Keratinocyte (primary cell): ENCODE results near the gene AIFM3. TPM values are rescaled to one million over a fixed set of nuclear protein-coding genes. Genes with fewer than 3 reads are reported as not detected.

ENCODE experiments used
- DNase-seq: peaks from one replicate; pipeline ENCODE4 v3.0.0-alpha.2; 2011; ENCODE audit warnings: low read depth, missing footprints, low spot score
- FAIRE-seq: peaks from 2 replicates; lab custom pipeline; 2011; peaks lifted over from hg19 to GRCh38; lab: Jason Lieb, UNC
- H2AFZ ChIP-seq: 2 replicates; pipeline ENCODE4 v1.6.0; 2012; ENCODE audit warnings: low read length, control low read depth, inconsistent platforms; ENCODE audit not compliant: control insufficient read depth
- H3K27ac ChIP-seq: 2 replicates; pipeline ENCODE4 v1.5.1; 2011; ENCODE audit warnings: low read length; ENCODE audit not compliant: control insufficient read depth, insufficient read depth
- H3K27me3 ChIP-seq: 3 replicates; pipeline ENCODE4 v1.6.0; 2011; ENCODE audit warnings: low read length; ENCODE audit not compliant: control insufficient read depth, insufficient read depth; ENCODE audit errors: extremely low read depth
- H3K36me3 ChIP-seq, 2 experiments: 2 replicates in 1 of 2; 3 replicates in 1 of 2; pipeline ENCODE4 v1.5.1; 2011; ENCODE audit warnings: low read length in 2 of 2, mild to moderate bottlenecking in 1 of 2; ENCODE audit not compliant: control insufficient read depth in 2 of 2, insufficient read depth in 2 of 2; ENCODE audit errors: extremely low read depth in 1 of 2
- H3K4me1 ChIP-seq: 3 replicates; pipeline ENCODE4 v1.5.1; 2011; ENCODE audit warnings: low read length; ENCODE audit not compliant: control insufficient read depth, insufficient read depth; ENCODE audit errors: extremely low read depth
- H3K4me2 ChIP-seq: 3 replicates; pipeline ENCODE4 v1.6.0; 2011; ENCODE audit warnings: low read depth, low read length; ENCODE audit not compliant: control insufficient read depth, insufficient read depth; ENCODE audit errors: extremely low read depth
- H3K4me3 ChIP-seq, 3 experiments: fragments of 200-600 bp in 1 of 3; sonication (generic) in 1 of 3; 2 replicates in 2 of 3; 3 replicates in 1 of 3; pipeline ENCODE4 v1.5.1; 2011 to 2016; ENCODE audit warnings: low read length in 3 of 3, mild to moderate bottlenecking in 3 of 3, control low read depth in 2 of 3, inconsistent platforms in 1 of 3, low read depth in 1 of 3, mixed read lengths in 1 of 3, mixed run types in 1 of 3, moderate library complexity in 1 of 3; ENCODE audit not compliant: control insufficient read depth in 2 of 3, insufficient read depth in 2 of 3; ENCODE audit errors: extremely low read depth in 1 of 3
- H3K79me2 ChIP-seq: 2 replicates; pipeline ENCODE4 v1.6.0; 2012; ENCODE audit warnings: low read length; ENCODE audit not compliant: control insufficient read depth, insufficient read depth
- H3K9ac ChIP-seq: 3 replicates; pipeline ENCODE4 v1.6.0; 2011; ENCODE audit warnings: low read length; ENCODE audit not compliant: control insufficient read depth, insufficient read depth; ENCODE audit errors: extremely low read depth
- H3K9me1 ChIP-seq: 3 replicates; pipeline ENCODE4 v1.6.0; 2011; ENCODE audit warnings: low read length; ENCODE audit not compliant: control insufficient read depth, insufficient read depth; ENCODE audit errors: extremely low read depth
- H3K9me3 ChIP-seq: 2 replicates; pipeline ENCODE4 v1.5.1; 2012; ENCODE audit warnings: low read depth, low read length; ENCODE audit not compliant: control insufficient read depth
- H4K20me1 ChIP-seq: 3 replicates; pipeline ENCODE4 v1.6.0; 2011; ENCODE audit warnings: low read length; ENCODE audit not compliant: control insufficient read depth, insufficient read depth; ENCODE audit errors: extremely low read depth
- EZH2 ChIP-seq: IDR thresholded peaks from one replicate; pipeline ENCODE4 v1.6.1; 2012; ENCODE audit warnings: inconsistent platforms, mild to moderate bottlenecking, low read length, moderate library complexity
- dilution Hi-C: fragments of 300-500 bp; cut with MboI; formaldehyde crosslinking; loops from one replicate; pipeline ENCODE4 v1.7.0; 2020; ENCODE audit warnings: low sequenced_read_pairs; ENCODE audit not compliant: extremely low pct_ligation_motif_present
- polyA plus RNA-seq, 5 experiments: library from polyadenylated mRNA; depleted of rRNA in 3 of 5; stranded (reverse) in 3 of 5; stranded (forward) in 1 of 5; unstranded in 1 of 5; fragments of >200 nt; gene quantifications; 1 replicate in 1 of 5; 2 replicates in 3 of 5; 3 replicates in 1 of 5; pipeline versions ENCODE4 v1.2.1 to v1.2.3, GENCODE V29; 2011 to 2012; ENCODE audit warnings: missing spikeins in 2 of 5, low read depth in 1 of 5, low replicate concordance in 1 of 5
- TF ChIP-seq, protein P1 (sequence below), 3 experiments: IDR thresholded peaks in 1 of 3; conservative IDR thresholded peaks in 1 of 3; optimal IDR thresholded peaks in 1 of 3; 2 replicates in 2 of 3; 3 replicates in 1 of 3; pipeline versions ENCODE3 to v1.5.1; 2011; ENCODE audit warnings: low read length in 3 of 3, mild to moderate bottlenecking in 3 of 3, moderate library complexity in 2 of 3, control low read depth in 1 of 3, inconsistent platforms in 1 of 3; ENCODE audit not compliant: insufficient read depth in 2 of 3; ENCODE audit errors: extremely low read depth in 1 of 3

The AIFM3 gene
- polyA plus RNA-seq, 1 donor (not counting 4 experiments of a cell fraction or from before 2014, with no cell fraction given), result 0.59 TPM

DNA sequence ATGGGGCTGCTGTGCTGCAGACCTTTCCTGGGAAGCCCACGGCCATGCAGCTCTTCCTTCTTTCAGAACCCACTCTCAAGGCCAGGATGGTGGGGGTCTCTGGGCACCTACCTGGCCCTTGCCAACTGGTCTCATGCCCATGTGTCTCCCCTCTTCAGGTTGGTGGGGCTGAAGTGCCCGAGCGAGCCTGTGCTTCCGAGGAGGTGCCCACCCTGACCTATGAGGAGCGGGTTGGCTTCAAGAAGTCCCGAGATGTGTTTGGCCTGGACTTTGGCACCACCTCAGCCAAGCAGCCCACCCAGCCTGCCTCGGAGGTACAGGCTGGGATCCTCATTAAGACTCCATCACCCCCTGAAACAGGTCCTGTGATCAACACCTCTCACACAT, 25.0 kb downstream of the AIFM3 start:
- H3K9me1 ChIP-seq, result no peaks in the 10 kb centered on the region
- H3K27ac ChIP-seq, result no peak overlapping the region
- H3K4me2 ChIP-seq, result no peak overlapping the region
- FAIRE-seq (no peak), DNase-seq (no peak)
- no peaks in the 10 kb centered on the region for H3K79me2 ChIP-seq
- no peaks in the 10 kb centered on the region for H3K4me1 ChIP-seq
- H3K4me3 ChIP-seq, result no peak overlapping the region
- H2AFZ ChIP-seq, result no peak overlapping the region
- TF ChIP-seq EZH2, result no peak
- TF ChIP-seq, protein P1, sequence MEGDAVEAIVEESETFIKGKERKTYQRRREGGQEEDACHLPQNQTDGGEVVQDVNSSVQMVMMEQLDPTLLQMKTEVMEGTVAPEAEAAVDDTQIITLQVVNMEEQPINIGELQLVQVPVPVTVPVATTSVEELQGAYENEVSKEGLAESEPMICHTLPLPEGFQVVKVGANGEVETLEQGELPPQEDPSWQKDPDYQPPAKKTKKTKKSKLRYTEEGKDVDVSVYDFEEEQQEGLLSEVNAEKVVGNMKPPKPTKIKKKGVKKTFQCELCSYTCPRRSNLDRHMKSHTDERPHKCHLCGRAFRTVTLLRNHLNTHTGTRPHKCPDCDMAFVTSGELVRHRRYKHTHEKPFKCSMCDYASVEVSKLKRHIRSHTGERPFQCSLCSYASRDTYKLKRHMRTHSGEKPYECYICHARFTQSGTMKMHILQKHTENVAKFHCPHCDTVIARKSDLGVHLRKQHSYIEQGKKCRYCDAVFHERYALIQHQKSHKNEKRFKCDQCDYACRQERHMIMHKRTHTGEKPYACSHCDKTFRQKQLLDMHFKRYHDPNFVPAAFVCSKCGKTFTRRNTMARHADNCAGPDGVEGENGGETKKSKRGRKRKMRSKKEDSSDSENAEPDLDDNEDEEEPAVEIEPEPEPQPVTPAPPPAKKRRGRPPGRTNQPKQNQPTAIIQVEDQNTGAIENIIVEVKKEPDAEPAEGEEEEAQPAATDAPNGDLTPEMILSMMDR (optimal IDR thresholded peaks at IDR 0.05 in 1 of 3, IDR thresholded peaks at IDR 0.05 in 1 of 3, conservative IDR thresholded peaks at IDR 0.05 in 1 of 3; ENCODE audit: extremely low read depth in 1 of 3, insufficient read depth in 2 of 3, low read length in 3 of 3), result no peak
- dilution Hi-C loops, result no loop called here
- no peak overlapping the region for H3K9ac ChIP-seq
- H3K27me3 ChIP-seq, result no peaks in the 10 kb centered on the region
- peaks cover 26 to 52% of the 10 kb centered on the region in 2 experiments for H3K36me3 ChIP-seq
- no peaks in the 10 kb centered on the region for H3K9me3 ChIP-seq
- H4K20me1 ChIP-seq, result no peaks in the 10 kb centered on the region

DNA sequence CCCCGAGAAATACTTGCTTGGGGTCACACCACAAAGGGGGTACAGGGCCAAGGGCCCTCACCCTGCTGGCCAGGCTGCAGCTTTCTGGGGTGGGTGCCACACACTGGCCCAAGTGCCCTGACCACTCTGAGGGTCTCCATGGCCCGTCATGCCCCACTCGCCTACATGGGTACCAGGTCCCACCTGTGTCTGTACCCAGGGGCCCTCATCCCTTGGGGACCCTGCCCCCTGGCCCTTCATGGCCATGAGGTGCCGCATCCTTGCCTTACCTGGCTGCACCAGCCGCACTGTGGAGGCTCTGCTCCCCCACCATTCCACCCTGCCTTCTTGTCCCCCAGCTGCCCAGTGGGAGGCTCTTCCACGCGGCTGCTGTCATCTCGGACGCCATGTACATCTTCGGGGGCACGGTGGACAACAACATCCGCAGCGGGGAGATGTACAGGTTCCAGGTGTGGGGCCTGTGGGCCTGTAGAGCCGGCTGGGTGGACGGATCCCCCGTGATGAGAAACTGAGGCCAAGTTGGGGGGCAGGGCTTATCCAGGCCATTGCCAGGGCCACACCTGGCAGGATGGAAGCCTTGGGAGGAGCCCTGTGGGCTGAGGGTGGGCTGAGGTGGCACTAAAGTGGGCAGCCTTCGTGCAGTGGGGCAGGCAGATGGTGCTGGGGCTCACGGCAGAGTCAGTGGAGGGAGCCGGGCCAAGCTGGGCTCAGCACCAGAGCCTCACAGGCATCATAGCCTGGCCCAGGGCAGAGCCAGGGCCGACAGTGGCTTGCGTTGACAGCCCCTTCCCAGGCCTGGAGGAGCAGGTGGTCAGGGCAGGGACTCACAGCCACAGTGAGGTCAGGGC, 25.6 kb downstream of the AIFM3 start:
- Histone ChIP-seq H3K27me3 (no peaks in the 10 kb centered on the region), H3K36me3 (peaks cover 22 to 51% of the 10 kb centered on the region in 2 experiments), H3K79me2 (no peaks in the 10 kb centered on the region), H3K4me2 (no peak overlapping the region), H3K4me3 (no peak overlapping the region), H3K4me1 (no peaks in the 10 kb centered on the region), H3K9me1 (no peaks in the 10 kb centered on the region), H3K9me3 (no peaks in the 10 kb centered on the region), H4K20me1 (no peaks in the 10 kb centered on the region), H2AFZ (no peak overlapping the region), H3K9ac (no peak overlapping the region), H3K27ac (no peak overlapping the region)
- no peak for TF ChIP-seq EZH2
- TF ChIP-seq, protein P1 (optimal IDR thresholded peaks at IDR 0.05 in 1 of 3, IDR thresholded peaks at IDR 0.05 in 1 of 3, conservative IDR thresholded peaks at IDR 0.05 in 1 of 3; ENCODE audit: extremely low read depth in 1 of 3, insufficient read depth in 2 of 3, low read length in 3 of 3), result no peak
- no peak for DNase-seq
- dilution Hi-C loops, result no loop called here
- FAIRE-seq, result no peak
